ENCODE data around the gene UPK1A. TPM values are rescaled to one million over a fixed set of nuclear protein-coding genes. Genes with fewer than 3 reads are reported as not detected.

UPK1A gene
- total RNA-seq, 1 experiment from 2014 or later: 1.6 TPM

DNA sequence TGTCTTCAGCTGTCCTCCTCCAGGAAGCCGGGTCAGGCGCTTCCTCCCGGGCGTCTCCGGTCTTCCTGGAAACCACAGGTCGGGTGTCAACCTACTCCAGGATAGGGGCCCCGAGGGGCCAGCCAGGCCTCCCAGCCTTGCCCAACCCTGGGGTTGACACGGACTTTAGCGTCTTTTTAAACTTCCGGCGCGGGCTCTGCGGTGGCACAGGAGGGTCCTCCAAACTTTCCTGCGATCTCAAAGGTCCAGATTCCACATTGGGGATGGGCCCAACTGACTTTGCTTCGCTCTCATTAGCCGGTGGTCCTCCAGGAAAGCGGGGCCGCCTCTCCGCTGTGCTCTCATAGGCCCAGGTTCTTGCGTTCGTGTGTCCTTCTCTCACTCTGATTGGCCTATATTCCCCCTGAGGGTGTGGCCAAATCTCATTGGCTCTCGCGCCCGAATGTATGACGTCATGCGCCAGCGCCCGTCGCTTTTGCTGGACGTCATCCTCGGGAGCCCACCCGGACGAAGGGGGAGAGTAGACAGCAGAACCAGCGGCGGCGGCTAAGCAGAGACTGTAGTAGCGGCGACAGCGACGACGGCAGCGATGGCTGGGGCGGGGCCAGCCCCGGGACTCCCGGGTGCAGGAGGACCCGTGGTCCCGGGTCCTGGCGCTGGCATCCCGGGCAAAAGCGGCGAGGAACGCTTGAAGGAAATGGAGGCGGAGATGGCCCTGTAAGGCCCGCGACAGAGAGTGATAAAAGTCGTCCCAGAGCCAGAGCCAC lies 37.6 kb upstream of the UPK1A start, which contains the start of gene RBM42 (continued):
- TF ChIP-seq ZNF263 (CRISPR knock-in tag; IDR thresholded peaks at IDR 0.05; ENCODE audit: low read depth) (peak; percentile 16; the same call in 1 of the 2 replicates), TP53 (CRISPR knock-in tag; IDR thresholded peaks at IDR 0.05) (no peak), USF2 (CRISPR knock-in tag; IDR thresholded peaks at IDR 0.05) (peak; percentile 37; the same call in 1 of the 2 replicates), NFYB (CRISPR knock-in tag; conservative IDR thresholded peaks at IDR 0.05; ENCODE audit: low read depth) (peak; percentile 95), ERG (CRISPR knock-in tag; IDR thresholded peaks at IDR 0.05) (no peak), NFE2L1 (CRISPR knock-in tag; IDR thresholded peaks at IDR 0.05) (no peak), CREM (CRISPR knock-in tag; IDR thresholded peaks at IDR 0.05) (peak; percentile 100), TEAD1 (CRISPR knock-in tag; IDR thresholded peaks at IDR 0.05) (peak; percentile 68; the same call in 1 of the 2 replicates)
- TF ChIP-seq, protein P1, sequence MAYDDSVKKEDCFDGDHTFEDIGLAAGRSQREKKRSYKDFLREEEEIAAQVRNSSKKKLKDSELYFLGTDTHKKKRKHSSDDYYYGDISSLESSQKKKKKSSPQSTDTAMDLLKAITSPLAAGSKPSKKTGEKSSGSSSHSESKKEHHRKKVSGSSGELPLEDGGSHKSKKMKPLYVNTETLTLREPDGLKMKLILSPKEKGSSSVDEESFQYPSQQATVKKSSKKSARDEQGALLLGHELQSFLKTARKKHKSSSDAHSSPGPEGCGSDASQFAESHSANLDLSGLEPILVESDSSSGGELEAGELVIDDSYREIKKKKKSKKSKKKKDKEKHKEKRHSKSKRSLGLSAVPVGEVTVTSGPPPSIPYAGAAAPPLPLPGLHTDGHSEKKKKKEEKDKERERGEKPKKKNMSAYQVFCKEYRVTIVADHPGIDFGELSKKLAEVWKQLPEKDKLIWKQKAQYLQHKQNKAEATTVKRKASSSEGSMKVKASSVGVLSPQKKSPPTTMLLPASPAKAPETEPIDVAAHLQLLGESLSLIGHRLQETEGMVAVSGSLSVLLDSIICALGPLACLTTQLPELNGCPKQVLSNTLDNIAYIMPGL (CRISPR knock-in tag; IDR thresholded peaks at IDR 0.05): no peak

GRCh38 chr19:35629332-35629633 lies 37.0 kb upstream of the UPK1A start:
- H3K4me3 Mint-ChIP-seq: peak overlapping the region; percentile 95
- ChIA-PET CTCF (no interaction called here), POLR2A (no interaction called here)
- no peaks in the 10 kb centered on the region for H3K27me3 Mint-ChIP-seq (ENCODE audit: low read depth)
- peaks cover 7% of the 10 kb centered on the region for H3K4me1 Mint-ChIP-seq
- H3K9me3 Mint-ChIP-seq: no peaks in the 10 kb centered on the region
- peak overlapping the region; percentile 95; the same call in 1 of the 2 replicates for H3K27ac Mint-ChIP-seq
- DNase-seq (ENCODE audit: low spot score) (no peak), ATAC-seq (no peak)
- H3K36me3 Mint-ChIP-seq: peaks cover 28% of the 10 kb centered on the region
- TF ChIP-seq, protein P2, sequence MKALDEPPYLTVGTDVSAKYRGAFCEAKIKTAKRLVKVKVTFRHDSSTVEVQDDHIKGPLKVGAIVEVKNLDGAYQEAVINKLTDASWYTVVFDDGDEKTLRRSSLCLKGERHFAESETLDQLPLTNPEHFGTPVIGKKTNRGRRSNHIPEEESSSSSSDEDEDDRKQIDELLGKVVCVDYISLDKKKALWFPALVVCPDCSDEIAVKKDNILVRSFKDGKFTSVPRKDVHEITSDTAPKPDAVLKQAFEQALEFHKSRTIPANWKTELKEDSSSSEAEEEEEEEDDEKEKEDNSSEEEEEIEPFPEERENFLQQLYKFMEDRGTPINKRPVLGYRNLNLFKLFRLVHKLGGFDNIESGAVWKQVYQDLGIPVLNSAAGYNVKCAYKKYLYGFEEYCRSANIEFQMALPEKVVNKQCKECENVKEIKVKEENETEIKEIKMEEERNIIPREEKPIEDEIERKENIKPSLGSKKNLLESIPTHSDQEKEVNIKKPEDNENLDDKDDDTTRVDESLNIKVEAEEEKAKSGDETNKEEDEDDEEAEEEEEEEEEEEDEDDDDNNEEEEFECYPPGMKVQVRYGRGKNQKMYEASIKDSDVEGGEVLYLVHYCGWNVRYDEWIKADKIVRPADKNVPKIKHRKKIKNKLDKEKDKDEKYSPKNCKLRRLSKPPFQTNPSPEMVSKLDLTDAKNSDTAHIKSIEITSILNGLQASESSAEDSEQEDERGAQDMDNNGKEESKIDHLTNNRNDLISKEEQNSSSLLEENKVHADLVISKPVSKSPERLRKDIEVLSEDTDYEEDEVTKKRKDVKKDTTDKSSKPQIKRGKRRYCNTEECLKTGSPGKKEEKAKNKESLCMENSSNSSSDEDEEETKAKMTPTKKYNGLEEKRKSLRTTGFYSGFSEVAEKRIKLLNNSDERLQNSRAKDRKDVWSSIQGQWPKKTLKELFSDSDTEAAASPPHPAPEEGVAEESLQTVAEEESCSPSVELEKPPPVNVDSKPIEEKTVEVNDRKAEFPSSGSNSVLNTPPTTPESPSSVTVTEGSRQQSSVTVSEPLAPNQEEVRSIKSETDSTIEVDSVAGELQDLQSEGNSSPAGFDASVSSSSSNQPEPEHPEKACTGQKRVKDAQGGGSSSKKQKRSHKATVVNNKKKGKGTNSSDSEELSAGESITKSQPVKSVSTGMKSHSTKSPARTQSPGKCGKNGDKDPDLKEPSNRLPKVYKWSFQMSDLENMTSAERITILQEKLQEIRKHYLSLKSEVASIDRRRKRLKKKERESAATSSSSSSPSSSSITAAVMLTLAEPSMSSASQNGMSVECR (CRISPR knock-in tag; IDR thresholded peaks at IDR 0.05; ENCODE audit: borderline replicate concordance): 0 out of 2 replicates have a peak, but pooled peaks have one; percentile 13
- TF ChIP-seq ZNF232 (CRISPR knock-in tag; IDR thresholded peaks at IDR 0.05) (no peak), OVOL2 (CRISPR knock-in tag; IDR thresholded peaks at IDR 0.05; ENCODE audit: borderline replicate concordance) (no peak)

DNA sequence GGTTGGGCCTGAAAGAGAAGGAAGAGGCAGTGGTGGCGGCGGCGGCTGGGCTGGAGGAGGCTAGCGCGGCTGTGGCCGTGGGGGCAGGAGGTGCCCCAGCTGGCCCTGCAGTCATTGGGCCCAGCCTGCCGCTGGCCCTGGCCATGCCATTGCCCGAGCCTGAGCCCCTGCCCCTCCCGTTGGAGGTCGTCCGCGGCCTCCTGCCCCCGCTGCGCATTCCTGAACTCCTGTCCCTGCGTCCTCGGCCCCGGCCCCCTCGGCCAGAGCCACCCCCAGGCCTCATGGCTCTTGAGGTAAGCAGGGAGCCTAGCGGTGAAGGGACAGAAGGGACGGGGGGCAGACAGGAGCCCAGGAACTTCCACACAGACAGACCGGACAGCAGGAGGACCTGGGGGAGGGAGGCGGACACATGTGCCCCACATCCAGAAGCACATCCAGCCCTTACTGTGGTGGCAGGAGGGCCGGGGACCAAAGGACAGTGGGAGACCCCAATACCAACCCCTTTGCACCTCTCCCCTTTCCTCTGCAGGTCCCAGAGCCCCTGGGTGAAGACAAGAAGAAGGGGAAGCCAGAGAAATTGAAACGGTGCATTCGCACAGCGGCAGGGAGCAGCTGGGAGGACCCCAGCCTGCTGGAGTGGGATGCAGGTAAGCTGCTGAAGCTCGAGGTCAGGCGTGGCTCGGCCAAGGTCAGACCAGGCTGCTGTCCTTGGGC lies 32.4 kb upstream of the UPK1A start:
- POLR2A ChIA-PET: interaction anchor here (0.7 kb wide), 1 partner anchor 267 kb away, joined by 4 read pairs; no protein-coding TSS in a partner anchor
- no peak for DNase-seq (ENCODE audit: low spot score)
- TF ChIP-seq JAZF1 (CRISPR knock-in tag; IDR thresholded peaks at IDR 0.05) (no peak), HMGA2 (CRISPR knock-in tag; IDR thresholded peaks at IDR 0.05) (no peak), JUN (CRISPR knock-in tag; IDR thresholded peaks at IDR 0.05) (no peak), CREB1 (CRISPR knock-in tag; IDR thresholded peaks at IDR 0.05) (no peak), CTCF (IDR thresholded peaks at IDR 0.05) (no peak), ZNF232 (CRISPR knock-in tag; IDR thresholded peaks at IDR 0.05) (no peak), SMAD4 (CRISPR knock-in tag; IDR thresholded peaks at IDR 0.05) (no peak), ZSCAN18 (CRISPR knock-in tag; IDR thresholded peaks at IDR 0.05) (no peak)
- TF ChIP-seq, protein P3, sequence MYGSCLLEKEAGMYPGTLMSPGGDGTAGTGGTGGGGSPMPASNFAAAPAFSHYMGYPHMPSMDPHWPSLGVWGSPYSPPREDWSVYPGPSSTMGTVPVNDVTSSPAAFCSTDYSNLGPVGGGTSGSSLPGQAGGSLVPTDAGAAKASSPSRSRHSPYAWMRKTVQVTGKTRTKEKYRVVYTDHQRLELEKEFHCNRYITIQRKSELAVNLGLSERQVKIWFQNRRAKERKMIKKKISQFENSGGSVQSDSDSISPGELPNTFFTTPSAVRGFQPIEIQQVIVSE (CRISPR knock-in tag; IDR thresholded peaks at IDR 0.05; ENCODE audit: borderline replicate concordance): no peak

More for the DNA sequence above, 32.4 kb upstream of the UPK1A start:
- H3K27ac Mint-ChIP-seq: no peak overlapping the region
- no peaks in the 10 kb centered on the region for H3K27me3 Mint-ChIP-seq (ENCODE audit: low read depth)
- peaks cover 45% of the 10 kb centered on the region for H3K36me3 Mint-ChIP-seq
- CTCF ChIA-PET: no interaction called here
- ATAC-seq: no peak
- H3K9me3 Mint-ChIP-seq: no peaks in the 10 kb centered on the region
- H3K4me3 Mint-ChIP-seq: no peak overlapping the region
- peaks cover 3% of the 10 kb centered on the region for H3K4me1 Mint-ChIP-seq
